ENCODE measurements around the gene TGFBR3.
"Not testable (repeated sequence)": the region's sequence is repeated elsewhere in the genome, so short reads cannot be mapped to it uniquely, and the experiment has no call there.

Gene TGFBR3

DNA sequence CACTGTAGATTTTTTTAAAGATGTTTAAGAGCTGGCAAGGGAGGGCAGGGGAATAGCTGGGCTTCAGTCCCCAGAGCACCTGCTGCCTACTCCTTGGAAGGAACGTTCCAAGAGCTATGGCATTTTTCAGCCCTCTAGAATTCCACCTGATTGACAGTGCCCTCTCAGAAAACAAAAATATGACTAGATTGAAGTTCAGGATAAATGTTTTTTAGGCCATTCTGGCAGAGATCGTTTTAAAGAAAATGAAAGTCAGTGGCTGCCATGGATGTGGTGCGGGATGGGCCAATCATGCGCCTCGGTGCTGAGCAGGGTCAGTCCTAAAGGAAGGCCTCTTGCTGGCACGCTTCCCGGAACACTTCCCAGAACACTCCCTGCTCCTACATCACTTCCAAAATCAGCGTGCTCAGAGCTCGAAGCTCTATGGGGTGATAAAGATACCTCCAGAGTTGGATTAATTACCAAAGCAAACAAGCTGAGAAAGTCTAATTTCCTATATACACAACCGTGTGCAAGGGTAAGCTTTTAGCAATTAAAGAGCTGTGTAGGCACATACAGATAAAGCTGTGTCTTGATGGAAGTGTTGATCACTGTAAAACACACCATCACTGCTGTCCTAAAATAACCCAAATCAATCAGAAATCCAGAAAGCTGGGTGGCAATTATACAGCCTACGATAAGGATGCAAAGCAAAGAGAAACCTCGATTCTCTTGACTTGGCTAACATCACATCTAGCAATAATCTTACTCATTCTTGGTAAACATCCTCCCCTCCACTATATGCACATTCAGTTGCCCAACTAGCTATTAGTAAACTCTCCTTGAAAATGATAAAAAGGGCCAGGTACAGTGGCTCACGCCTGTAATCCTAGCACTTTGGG, 34.6 kb downstream of the TGFBR3 start:
- DNase-seq (ENCODE audit: low read depth in 2 of 2, low spot score in 1 of 2), result no peak

DNA sequence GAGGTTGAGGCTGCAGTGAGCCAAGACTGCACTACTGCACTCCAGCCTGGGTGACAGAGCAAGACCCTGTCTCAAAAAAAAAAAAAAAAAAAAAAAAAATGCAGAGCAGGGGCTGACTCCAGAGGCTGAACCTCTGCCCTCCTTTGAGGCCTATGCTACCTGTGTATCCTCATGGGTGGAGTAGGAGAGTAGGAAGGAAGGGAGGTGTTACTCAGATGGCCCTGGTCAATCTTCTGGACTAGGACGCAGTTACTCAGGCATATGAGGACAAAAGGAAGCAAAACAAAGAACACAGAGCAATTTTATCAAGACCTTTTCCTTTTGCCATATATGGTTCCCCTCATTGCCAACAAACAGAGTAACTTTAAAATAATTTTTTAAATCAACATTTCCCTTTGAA, 35.2 kb downstream of the TGFBR3 start:
- DNase-seq (ENCODE audit: low read depth in 2 of 2, low spot score in 1 of 2), result no peak

DNA sequence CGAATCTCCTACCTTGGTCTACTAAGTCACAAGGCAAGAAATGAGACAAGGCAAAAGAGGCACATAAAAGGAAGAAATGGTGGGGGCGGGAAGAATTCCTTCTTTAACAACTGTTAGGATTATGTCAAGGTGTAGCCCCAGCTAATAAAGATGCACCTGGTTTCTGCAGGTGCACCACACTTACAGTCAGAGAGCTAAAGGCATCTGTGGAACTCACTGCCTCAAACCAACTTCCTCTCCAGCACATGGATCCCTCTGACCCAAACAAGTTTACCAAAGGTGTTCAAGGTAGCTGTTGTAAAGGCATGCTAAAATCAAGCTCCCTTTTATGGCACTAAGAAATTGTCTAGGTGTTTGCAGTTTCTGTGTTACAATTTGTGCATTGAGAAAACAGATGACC, 38.1 kb downstream of the TGFBR3 start:
- no peak for DNase-seq (ENCODE audit: low read depth in 2 of 2, low spot score in 1 of 2)

DNA sequence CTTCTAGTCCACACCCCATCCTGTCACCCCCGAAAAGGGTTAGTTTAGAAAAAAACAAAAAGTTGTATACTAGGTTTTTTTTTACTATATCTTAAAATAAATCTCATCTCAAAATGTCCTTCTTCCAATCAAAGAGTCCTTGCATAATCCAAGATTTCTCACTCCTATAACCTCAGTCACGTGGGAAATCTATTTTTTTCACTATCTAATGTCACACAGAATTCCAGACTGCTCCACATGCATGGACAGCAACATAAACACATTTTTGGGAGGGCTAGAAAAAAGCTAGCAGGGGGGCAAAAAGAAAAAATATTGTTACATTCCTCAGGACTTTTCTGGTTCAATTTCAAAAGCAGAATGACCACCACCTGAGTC, 39.3 kb downstream of the TGFBR3 start:
- no peak for DNase-seq (ENCODE audit: low read depth in 2 of 2, low spot score in 1 of 2)

DNA sequence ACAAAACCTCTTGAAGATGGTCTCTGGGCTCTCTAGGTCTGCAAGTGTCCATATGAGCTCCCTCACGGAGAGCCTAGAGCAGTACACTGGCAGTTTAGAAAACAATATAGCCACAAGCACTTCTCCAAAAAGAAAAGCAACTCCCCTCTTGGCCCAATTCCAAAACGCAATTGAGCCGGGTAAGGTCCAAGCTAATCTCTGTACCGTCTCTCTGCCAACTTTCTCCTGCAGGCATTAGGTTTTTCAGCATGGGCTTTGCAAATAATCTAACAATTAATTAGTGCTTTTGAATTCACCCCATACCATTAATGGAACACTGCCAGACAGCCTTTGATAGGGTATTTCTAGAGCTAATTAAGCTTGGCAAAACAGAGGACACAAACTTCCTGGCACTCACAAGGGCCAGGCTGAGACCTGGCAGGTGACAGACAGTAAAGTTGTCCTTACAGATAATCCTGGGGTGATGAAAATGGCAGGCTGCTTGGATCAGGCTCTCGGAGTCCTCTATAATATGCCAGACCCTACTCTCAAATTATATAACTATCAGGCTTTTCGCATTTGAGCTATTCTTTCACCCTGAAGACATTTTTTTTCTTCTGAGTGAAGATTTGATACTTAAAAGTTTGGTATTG, 39.8 kb downstream of the TGFBR3 start:
- no peak for DNase-seq (ENCODE audit: low read depth in 2 of 2, low spot score in 1 of 2)

DNA sequence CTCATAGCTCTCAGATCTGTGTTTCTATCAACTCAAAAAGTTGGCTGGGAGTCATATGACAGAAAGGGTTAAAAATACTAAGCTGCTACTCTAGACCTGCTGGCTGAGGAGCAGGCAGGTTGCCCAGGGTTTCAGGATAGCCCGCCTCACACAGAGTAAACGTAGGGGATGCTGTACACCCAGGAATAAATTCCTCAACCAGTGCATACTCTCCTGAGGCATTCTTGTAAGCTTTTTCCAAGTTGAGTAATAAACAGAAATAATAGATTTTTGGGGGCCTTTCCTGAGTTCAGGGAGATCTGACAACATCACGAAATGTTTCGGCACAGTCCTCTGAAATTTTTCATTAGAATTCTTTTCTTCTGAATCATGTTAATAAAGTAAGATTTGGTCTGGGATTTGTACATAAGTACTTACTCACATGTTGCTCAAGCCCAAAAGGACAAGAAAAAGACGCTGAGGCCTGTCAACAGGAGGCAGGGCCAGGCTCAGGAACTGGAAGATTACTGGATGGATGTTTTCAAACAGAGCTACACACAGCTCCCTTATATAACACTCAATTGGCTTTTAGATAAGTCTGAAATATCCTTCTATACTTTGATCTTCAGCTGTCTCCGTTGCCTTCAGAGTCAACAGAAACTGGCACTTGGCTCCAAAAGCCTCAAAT, 41.0 kb downstream of the TGFBR3 start:
- DNase-seq (ENCODE audit: low read depth in 2 of 2, low spot score in 1 of 2), result no peak

DNA sequence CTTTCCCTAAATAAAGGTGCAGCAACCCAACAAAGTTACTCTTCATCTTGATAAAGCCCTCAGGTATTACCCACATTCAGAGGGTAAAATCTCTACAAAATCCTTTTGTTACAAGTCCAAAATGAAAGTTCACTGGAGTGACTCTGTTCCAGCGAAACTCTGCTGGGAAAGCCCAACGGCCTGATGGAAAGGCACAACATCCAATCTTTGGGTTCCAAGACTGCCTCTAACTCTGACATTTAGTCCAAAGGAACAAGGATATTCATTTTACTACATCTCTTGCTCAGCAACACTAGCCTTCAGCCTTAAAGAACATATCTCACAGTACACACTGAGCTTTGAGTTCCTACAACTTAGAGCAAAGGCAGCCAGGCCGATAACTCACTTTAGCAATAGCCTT, 42.1 kb downstream of the TGFBR3 start:
- DNase-seq (ENCODE audit: low read depth in 2 of 2, low spot score in 1 of 2), result no peak

DNA sequence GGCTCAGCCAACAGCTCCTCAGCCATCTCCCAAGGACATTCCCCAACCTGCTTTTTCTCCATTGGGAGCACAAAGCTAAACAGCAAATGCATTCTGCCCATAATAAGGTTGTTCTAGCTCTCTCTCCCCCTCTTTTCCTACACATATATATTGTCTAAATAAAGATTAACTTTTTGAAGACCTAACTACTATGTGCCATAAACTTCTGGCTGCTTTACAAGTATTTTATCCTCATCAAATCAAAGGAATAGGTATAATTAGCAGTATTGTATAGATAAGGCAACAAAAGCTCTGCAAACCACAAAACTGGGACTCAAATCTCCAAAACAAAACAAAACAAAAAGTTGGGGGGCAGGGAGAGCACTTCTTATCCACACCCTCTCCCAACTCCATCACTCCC, 43.4 kb downstream of the TGFBR3 start:
- no peak for DNase-seq (ENCODE audit: low read depth in 2 of 2, low spot score in 1 of 2)

DNA sequence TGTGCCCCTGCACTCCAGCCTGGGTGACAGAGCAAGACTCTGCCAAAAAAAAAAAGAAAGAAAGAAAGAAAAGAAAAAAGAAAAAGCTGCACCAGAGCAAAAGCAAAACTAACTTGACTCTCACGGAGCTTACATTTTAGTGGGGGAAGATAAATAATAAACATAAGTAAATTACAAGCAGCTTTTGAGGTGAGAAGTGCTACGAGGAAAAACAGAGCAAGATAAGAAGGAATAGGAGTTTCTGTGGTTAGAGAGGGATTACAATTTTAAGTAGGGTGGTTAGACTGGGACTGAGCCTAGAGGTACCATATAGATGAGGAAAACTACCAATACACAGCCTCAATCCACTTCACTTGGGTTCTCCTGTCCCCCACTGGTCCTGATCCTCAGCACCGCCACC, 43.9 kb downstream of the TGFBR3 start:
- DNase-seq (ENCODE audit: low read depth in 2 of 2, low spot score in 1 of 2), result no peak

DNA sequence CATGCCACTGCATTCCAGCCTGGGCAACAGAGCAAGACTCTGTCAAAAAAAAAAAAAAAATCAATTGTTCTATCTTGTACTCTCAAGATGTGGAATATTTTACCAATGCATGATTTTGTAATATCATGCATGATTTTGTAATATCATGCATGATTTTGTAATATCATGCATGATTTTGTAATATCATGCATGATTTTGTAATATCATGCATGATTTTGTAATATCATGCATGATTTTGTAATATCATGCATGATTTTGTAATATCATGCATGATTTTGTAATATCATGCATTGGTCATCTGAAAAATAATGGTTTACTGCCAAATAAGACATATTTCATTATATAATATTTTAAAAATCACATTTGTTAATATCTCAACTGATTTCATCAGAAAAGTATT, 45.7 kb downstream of the TGFBR3 start:
- not testable (repeated sequence) for DNase-seq (ENCODE audit: low read depth in 2 of 2, low spot score in 1 of 2)

DNA sequence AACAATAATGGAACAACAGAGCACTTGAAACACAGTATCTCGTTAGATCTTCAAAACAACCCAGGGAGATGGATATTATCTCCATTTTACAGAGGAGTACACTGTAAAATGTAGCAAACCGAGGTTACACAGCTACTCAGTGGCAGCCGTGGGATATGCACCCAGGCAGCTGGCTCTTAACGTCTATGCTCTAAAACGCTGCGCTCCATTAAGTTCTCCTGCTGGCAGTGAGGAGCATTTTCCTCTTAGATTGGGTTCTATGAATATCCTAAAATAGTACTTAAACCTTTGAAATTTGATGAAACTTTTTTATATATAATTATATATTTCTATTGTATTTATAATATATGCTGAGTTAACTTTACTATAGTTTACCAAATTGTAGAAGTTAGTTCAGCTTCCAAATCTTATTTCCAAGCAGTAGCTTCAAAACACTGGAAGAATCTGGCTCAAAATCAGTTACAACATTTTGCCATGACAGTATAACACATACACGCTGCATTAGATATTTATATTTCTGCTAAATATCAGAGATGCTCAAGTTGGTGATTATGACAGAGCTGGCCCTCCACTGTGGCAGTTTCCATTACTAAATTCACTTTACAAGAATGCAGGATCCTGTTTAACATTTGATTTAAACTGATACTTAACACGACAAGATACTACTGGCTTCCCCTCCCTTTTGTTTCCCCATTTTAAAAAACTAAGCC, 49.5 kb downstream of the TGFBR3 start:
- DNase-seq (ENCODE audit: low read depth in 2 of 2, low spot score in 1 of 2), result no peak

DNA sequence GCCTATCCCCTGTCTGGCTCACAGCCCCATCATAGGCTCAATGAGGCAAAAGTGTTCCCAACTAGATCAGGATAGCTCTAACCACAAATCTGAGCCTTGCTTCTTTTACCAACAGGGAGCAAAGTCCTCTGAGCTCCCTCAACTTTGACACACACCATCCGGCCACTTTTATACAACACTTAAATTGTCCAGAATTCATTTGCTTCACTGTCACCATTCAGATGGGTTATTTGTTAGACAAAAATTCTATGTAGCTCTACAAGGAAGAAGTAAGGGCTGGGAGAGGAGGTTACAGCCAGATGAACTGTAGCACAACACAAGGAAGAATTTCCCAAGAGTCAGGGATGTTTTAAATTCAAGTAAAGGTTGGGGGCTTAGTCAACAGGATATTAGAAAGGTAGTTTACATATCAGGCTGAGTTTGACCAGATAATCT, 50.8 kb downstream of the TGFBR3 start:
- DNase-seq (ENCODE audit: low read depth in 2 of 2, low spot score in 1 of 2), result no peak

DNA sequence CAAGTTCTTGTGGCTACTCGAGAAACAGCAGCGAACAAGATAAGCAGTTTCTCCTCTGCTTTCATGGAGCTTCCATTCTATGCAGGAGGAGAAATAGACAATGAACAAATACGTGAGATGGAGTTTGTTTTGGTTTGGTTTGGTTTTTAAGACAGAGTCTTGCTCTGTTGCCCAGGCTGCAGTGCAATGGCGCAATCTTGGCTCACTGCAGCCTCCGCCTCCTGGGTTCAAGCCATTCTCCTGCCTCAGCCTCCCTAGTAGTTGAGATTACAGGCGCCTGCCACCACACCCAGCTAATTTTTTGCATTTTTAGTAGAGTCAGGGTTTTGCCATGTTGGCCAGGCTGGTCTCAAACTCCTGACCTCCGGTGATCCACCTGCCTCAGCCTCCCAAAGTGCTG, 51.4 kb downstream of the TGFBR3 start:
- not testable (repeated sequence) for DNase-seq (ENCODE audit: low read depth in 2 of 2, low spot score in 1 of 2)

DNA sequence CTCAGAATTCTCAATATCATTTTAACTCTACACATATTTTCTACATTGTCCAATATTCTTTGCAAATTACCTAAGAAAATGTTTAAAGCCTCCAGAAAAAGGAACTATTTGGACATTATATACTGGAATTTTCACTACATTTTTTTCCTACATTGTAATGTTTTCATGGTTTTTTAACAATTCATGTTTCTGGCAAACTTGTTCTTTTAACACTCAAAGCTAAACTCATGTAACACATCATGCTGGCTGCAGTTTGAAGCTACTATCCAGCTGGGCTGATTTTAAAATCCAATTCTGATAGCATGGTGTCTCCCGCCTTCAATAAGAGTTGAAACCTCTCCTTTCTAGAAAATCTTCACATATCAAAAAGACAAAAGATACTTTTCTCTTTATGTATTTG, 52.0 kb downstream of the TGFBR3 start:
- DNase-seq (ENCODE audit: low read depth in 2 of 2, low spot score in 1 of 2), result no peak

DNA sequence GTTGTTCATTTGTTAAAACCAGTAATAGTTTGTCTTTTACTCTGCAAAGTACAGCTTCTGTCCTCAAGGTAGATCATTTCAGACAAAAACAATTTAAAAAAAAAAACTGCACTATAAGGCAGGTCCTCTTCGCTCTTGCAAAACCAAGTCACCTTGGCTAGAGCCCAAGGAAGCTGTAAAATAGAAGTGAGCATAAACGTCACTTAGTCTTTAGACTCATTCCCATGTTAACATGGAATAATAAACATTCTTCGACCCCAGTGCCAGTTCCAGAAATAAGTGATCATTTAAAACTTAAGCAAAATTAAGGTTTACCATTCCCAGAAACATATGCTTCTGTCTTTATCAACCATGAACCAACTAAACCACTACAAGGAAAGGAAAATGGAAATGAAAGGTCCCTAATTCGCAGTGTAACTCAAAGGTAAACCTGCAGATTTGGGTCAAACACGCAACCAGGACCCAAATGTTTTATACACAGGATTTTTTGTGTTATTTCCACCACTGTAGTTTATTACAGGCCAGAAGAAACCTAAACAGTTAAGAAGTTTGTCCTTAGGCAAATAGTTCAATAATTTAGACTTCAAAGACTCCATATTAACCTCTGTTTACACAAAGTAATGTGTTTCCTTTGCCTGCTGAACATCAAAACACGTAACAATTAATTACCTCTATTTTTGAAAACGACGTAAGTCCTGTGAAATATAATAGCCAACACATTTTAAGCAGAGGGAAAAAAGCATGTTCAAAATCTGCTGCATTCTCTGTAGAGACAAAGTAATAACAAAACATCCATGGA, 54.6 kb downstream of the TGFBR3 start:
- DNase-seq (ENCODE audit: low read depth in 2 of 2, low spot score in 1 of 2), result no peak

DNA sequence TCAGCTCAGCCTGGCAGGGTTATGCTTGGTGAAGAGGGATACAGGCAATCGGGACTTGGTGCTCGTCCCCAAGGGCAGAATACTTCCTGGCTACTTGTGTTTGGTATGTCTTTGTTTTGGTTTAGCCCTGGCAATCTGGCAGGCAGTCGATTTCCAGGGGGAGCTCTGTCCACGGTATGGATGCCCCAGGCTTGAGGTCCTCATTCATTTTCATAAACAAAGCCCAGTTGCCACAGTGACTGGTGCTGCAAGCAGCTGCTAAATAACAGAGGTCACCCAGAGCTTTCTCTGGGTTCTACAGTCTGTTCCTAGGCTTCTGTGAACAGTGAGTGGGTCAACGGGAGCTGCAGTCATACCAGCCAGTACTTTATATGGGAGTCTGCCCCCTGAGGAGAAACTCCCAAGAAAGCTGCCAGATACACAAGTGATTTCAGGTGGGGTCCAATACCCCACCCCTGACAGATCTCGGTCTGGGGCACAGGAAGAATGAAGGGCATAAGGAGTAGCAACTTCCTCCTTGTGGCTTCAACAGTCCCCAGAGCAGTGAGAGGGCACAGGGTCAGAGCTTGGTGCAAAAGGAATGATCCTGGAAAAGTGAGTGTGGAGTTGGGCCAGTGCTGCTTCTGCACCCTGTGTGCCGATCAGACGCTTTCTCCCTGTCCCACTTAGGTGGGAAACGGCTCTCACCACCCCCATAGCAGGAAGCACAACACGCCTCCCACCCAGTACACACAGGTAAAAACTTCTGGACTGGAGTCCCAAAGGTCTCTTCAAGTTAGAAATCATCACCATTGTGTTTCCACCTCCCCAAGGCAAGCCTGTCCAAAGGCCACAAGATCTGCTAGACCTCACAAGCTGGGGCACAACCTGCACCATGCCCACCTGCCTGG, 55.5 kb downstream of the TGFBR3 start:
- DNase-seq (ENCODE audit: low read depth in 2 of 2, low spot score in 1 of 2), result no peak

DNA sequence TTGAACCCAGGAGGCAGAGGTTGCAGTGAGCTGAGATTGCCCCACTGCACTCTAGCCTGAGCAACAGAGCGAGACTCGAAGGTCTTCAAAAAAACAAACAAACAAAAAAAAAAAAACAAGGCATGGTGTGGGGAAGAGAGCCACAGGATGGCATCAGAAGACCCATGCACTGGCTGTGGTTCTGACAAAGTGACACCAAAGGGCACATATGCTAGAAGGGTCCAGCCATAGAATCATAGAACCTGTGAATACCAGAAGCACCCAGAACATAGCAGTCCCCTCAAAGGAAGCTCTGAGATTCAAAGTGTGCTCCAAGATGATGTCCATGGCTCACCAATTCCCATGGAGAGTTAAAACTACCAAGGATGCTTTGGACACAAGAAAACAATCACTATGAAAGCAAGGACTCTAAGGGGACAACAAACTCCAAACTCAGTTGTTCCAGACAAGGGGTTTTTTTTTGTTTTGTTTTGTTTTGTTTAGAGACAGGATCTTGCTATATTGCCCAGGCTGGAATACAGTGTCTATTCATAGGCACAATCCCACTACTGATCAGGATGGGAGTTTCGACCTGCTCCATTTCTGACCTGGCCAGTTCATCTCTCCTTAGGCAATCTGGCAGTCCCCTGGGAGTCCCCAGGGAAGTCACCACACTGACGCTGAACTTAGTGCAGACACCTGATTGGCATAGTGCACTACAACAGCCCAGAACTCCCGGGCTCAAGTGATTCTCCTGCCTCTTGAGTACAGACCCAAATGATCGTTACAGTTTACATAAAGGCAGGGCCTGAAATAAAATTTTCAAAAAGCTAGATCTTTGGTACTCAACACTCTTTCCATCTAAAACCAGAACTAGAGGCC, 56.4 kb downstream of the TGFBR3 start:
- no peak for DNase-seq (ENCODE audit: low read depth in 2 of 2, low spot score in 1 of 2)

DNA sequence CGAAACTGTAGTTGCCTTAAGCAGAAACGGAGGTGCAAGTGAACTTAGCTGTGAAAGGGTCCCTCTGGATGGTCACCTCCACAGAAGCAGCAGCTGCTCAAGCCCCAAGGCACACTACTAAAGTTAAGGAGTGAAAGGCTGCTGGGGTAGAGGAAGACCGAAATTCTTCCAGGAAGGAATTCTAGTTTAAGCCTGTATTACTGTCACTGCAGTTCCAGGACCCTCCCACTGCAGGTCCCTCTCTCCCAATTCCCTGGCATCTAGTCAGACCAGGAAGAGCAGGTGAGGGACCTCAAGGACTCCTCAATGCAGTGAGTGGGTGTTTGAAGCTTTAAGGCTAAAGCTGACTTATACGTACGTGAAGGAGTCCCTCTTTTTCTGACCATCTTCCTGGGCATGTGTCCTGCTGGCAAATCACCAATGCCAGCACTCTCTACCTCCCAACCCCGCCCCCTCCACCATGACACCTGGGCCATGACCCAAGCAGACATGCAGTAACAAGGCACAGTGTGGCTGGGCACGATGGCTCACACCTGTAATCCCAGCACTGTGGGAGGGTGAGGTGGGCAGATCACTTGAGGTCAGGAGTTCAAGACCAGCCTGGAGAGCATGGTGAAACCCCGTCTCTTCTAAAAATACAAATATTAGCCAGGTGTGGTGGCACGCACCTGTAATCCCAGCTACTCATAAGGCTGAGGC, 57.2 kb downstream of the TGFBR3 start:
- no peak for DNase-seq (ENCODE audit: low read depth in 2 of 2, low spot score in 1 of 2)
